Measurements from ENCODE around the gene RPL32. TPM values are rescaled to one million over a fixed set of nuclear protein-coding genes. Genes with fewer than 3 reads are reported as not detected.

The RPL32 gene
- total RNA-seq, 1 experiment from 2014 or later = 1,853 TPM

- Histone ChIP-seq H3K9me3 (ENCODE audit: control insufficient read depth in 1 of 2, insufficient read depth in 1 of 2, low read depth in 1 of 2, low read length in 2 of 2) (no peaks in the 10 kb centered on the region), H3K4me1 (ENCODE audit: control insufficient read depth in 1 of 2, insufficient read depth in 2 of 2, low read length in 2 of 2) (peaks cover 0 to 18% of the 10 kb centered on the region in 2 experiments; a peak in 2 of 4 replicates), H3K4me3 (replicated peaks in 1 of 2; ENCODE audit: low read depth in 1 of 2, low read length in 2 of 2) (no peak overlapping the region), H3K9me2 (ENCODE audit: insufficient read depth) (no peaks in the 10 kb centered on the region), H3K79me2 (ENCODE audit: insufficient read depth, low read length) (peaks cover 39% of the 10 kb centered on the region), H3K36me3 (ENCODE audit: control insufficient read depth in 1 of 2, insufficient read depth in 2 of 2, low read length in 2 of 2) (peaks cover 20 to 35% of the 10 kb centered on the region in 2 experiments), H2AFZ (ENCODE audit: low read depth, low read length, poor library complexity, severe bottlenecking) (peak overlapping the region; percentile 51), H3K4me2 (ENCODE audit: low read length) (0 out of 2 replicates have a peak overlapping the region, but pooled peaks have one; percentile 95), H3K27me3 (ENCODE audit: insufficient read depth, low read length) (no peaks in the 10 kb centered on the region), H4K20me1 (ENCODE audit: insufficient read depth) (peaks cover 24% of the 10 kb centered on the region; the same call in 1 of the 2 replicates), H3K27ac (ENCODE audit: low read depth, low read length) (no peak overlapping the region), H3K9ac (ENCODE audit: low read length) (no peak overlapping the region)
- CTCF ChIA-PET = interaction anchor here (0.8 to 2.0 kb wide), 5 partner anchors 10 to 136 kb away, joined by 3 to 12 read pairs (median 4); no protein-coding TSS in a partner anchor
- TF ChIP-seq CBX3 (IDR thresholded peaks at IDR 0.05; ENCODE audit: low read depth) = no peak
- TF ChIP-seq SRF (IDR thresholded peaks at IDR 0.05; ENCODE audit: low read depth) = no peak
- TF ChIP-seq ZNF274 (IDR thresholded peaks at IDR 0.05; ENCODE audit: low read depth, low read length) = no peak
- no peak for TF ChIP-seq ELF1 (IDR thresholded peaks at IDR 0.05; ENCODE audit: borderline replicate concordance, low read depth)
- no peak for TF ChIP-seq SP1 (IDR thresholded peaks at IDR 0.05; ENCODE audit: low read depth)
- no peak for TF ChIP-seq REST (IDR thresholded peaks at IDR 0.05; ENCODE audit: low read depth)
- TF ChIP-seq POLR2AphosphoS5 (IDR thresholded peaks at IDR 0.05; ENCODE audit: low read depth, low read length) = no peak
- TF ChIP-seq EZH2phosphoT487 (IDR thresholded peaks at IDR 0.05; ENCODE audit: borderline replicate concordance) = no peak
- TF ChIP-seq RAD21 (IDR thresholded peaks at IDR 0.05; ENCODE audit: low read depth) = no peak
- no peak for TF ChIP-seq YY1 (IDR thresholded peaks at IDR 0.05; ENCODE audit: extremely low read depth, insufficient replicate concordance, low read depth, low read length)
- no peak for TF ChIP-seq FOSL1 (IDR thresholded peaks at IDR 0.05; ENCODE audit: low read depth)
- no peak for TF ChIP-seq EGR1 (IDR thresholded peaks at IDR 0.05; ENCODE audit: low read depth)
- no peak for TF ChIP-seq EZH2 (IDR thresholded peaks at IDR 0.05)
- no peak for TF ChIP-seq ZFX (IDR thresholded peaks at IDR 0.05)
- TF ChIP-seq, protein P1, sequence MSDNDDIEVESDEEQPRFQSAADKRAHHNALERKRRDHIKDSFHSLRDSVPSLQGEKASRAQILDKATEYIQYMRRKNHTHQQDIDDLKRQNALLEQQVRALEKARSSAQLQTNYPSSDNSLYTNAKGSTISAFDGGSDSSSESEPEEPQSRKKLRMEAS (IDR thresholded peaks at IDR 0.05) = no peak
- no TSS peak for BruUV-seq (replicated peaks)
- DNase-seq (ENCODE audit: low read depth, low spot score) (no peak), ATAC-seq (no peak)
- intact Hi-C loops (cut with micrococcal nuclease) = no loop called here
- RAD21 ChIA-PET (ENCODE audit: low non-redundant PET in 1 of 2, low total read pairs in 2 of 2, uncharacterized antibody in 2 of 2, unreplicated experiment in 2 of 2) = no interaction called here
- POLR2A ChIA-PET = interaction anchor here (0.7 to 1.9 kb wide), 6 partner anchors 9 to 122 kb away, joined by 3 to 13 read pairs (median 5); no protein-coding TSS in a partner anchor
These were observed 1.1 kb upstream of the RPL32 start for GRCh38 chr3:12842469-12842868.
